Activated CD4-positive, alpha-beta memory T cell treated with anti-CD3 and anti-CD28 coated beads for 36 hours (primary cell): ENCODE results near the gene BICRA. TPM values are rescaled to one million over a fixed set of nuclear protein-coding genes. Genes with fewer than 3 reads are reported as not detected.

ENCODE experiments used
- CTCF ChIA-PET: fragments of 350-600 bp; sonication (Branson Sonifier 250); formaldehyde crosslinking; loops from one replicate; lab custom pipeline; 2021; ENCODE audit warnings: antibody characterized with exemption, inconsistent platforms; lab: Charles Lee
- POLR2A ChIA-PET: fragments of 350-600 bp; sonication (Branson Sonifier 250); formaldehyde crosslinking; loops from one replicate; lab custom pipeline; 2021; ENCODE audit warnings: antibody characterized with exemption; lab: Charles Lee
- DNase-seq: peaks from one replicate; pipeline ENCODE4 v3.0.0-alpha.2; 2020
- H3K27ac Mint-ChIP-seq: one replicate; pipeline ENCODE4 v1.8.0; 2021; ENCODE audit warnings: mixed read lengths
- H3K27me3 Mint-ChIP-seq: one replicate; pipeline ENCODE4 v1.8.0; 2021; ENCODE audit warnings: mixed read lengths
- H3K36me3 Mint-ChIP-seq: one replicate; pipeline ENCODE4 v1.8.0; 2021; ENCODE audit warnings: mixed read lengths
- H3K4me1 Mint-ChIP-seq: one replicate; pipeline ENCODE4 v1.8.0; 2021; ENCODE audit warnings: low read depth, mixed read lengths
- H3K4me3 Mint-ChIP-seq: one replicate; pipeline ENCODE4 v1.8.0; 2021; ENCODE audit warnings: mild to moderate bottlenecking, mixed read lengths
- H3K9me3 Mint-ChIP-seq: one replicate; pipeline ENCODE4 v1.8.0; 2021; ENCODE audit warnings: mixed read lengths
- intact Hi-C: fragments of 100-400 bp; cut with micrococcal nuclease; formaldehyde crosslinking; loops from one replicate; pipeline ENCODE4 v1.15.1; 2023
- total RNA-seq, 2 experiments: library from RNA; stranded (reverse); gene quantifications; one replicate each; pipeline ENCODE4 v1.2.3, GENCODE V29; 2021

Gene BICRA
- total RNA-seq, 2 experiments from 2014 or later = 11.9 to 14.0 TPM

GRCh38 chr19:47674548-47674947 lies 65.6 kb downstream of the BICRA start:
- intact Hi-C loops = no loop called here
- H3K4me3 Mint-ChIP-seq = no peak overlapping the region

GRCh38 chr19:47675271-47675670 lies 66.3 kb downstream of the BICRA start:
- POLR2A ChIA-PET = no interaction called here
- intact Hi-C loops = no loop called here
- DNase-seq = no peak
- Mint-ChIP-seq H3K27me3 (no peaks in the 10 kb centered on the region), H3K4me1 (no peaks in the 10 kb centered on the region), H3K27ac (no peak overlapping the region), H3K36me3 (peaks cover 7% of the 10 kb centered on the region), H3K9me3 (no peaks in the 10 kb centered on the region), H3K4me3 (no peak overlapping the region)
- CTCF ChIA-PET = no interaction called here

More at GRCh38 chr19:47674548-47674947, 65.6 kb downstream of the BICRA start:
- Mint-ChIP-seq H3K27me3 (no peaks in the 10 kb centered on the region), H3K9me3 (no peaks in the 10 kb centered on the region), H3K4me1 (no peaks in the 10 kb centered on the region), H3K36me3 (peaks cover 7% of the 10 kb centered on the region), H3K27ac (no peak overlapping the region)
- ChIA-PET POLR2A (no interaction called here), CTCF (interaction anchor here (1.0 kb wide), 1 partner anchor 13 kb away, joined by 3 read pairs; no protein-coding TSS in a partner anchor)
- DNase-seq = no peak

DNA sequence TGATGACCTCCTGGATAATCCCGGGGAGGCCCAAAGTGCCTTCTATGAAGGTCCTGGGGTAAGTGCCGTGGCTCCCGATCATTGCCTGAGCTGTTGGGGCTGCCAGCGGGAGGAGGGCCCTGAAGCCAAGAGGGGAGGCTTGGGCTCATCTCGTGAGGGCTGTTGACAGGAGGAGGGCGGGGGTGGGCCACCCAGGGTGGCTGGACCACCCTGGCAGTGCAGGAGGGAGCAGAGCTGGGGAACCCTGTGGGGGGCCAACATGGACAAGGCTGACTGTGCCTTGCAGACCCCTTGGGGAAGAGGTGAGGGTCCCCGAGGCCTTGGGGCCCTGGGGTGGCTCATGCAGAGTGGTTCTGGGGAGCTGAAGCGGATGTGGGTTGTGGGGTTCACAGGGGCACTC lies 66.9 kb downstream of the BICRA start:
- Mint-ChIP-seq H3K4me1 (no peaks in the 10 kb centered on the region), H3K27me3 (no peaks in the 10 kb centered on the region), H3K4me3 (no peak overlapping the region), H3K36me3 (peaks cover 7% of the 10 kb centered on the region), H3K27ac (no peak overlapping the region), H3K9me3 (no peaks in the 10 kb centered on the region)
- ChIA-PET POLR2A (no interaction called here), CTCF (no interaction called here)
- no peak for DNase-seq
- intact Hi-C loops = no loop called here

- Mint-ChIP-seq H3K27me3 (no peaks in the 10 kb centered on the region), H3K9me3 (no peaks in the 10 kb centered on the region), H3K4me3 (no peak overlapping the region), H3K27ac (no peak overlapping the region), H3K36me3 (peaks cover 10% of the 10 kb centered on the region), H3K4me1 (no peaks in the 10 kb centered on the region)
- CTCF ChIA-PET = interaction anchor here (0.8 kb wide), 1 partner anchor 240 kb away, joined by 3 read pairs; no protein-coding TSS in a partner anchor
- POLR2A ChIA-PET = no interaction called here
- intact Hi-C loops = no loop called here
- DNase-seq = no peak
These were observed 67.9 kb downstream of the BICRA start for GRCh38 chr19:47676811-47677210.

GRCh38 chr19:47679251-47679900 lies 70.4 kb downstream of the BICRA start:
- intact Hi-C loops = no loop called here
- Mint-ChIP-seq H3K36me3 (peaks cover 11% of the 10 kb centered on the region), H3K27ac (no peak overlapping the region), H3K4me1 (no peaks in the 10 kb centered on the region), H3K27me3 (no peaks in the 10 kb centered on the region), H3K4me3 (no peak overlapping the region), H3K9me3 (no peaks in the 10 kb centered on the region)
- ChIA-PET POLR2A (no interaction called here), CTCF (interaction anchor here (1.4 kb wide), 1 partner anchor 242 kb away, joined by 4 read pairs; no protein-coding TSS in a partner anchor)
- no peak for DNase-seq

DNA sequence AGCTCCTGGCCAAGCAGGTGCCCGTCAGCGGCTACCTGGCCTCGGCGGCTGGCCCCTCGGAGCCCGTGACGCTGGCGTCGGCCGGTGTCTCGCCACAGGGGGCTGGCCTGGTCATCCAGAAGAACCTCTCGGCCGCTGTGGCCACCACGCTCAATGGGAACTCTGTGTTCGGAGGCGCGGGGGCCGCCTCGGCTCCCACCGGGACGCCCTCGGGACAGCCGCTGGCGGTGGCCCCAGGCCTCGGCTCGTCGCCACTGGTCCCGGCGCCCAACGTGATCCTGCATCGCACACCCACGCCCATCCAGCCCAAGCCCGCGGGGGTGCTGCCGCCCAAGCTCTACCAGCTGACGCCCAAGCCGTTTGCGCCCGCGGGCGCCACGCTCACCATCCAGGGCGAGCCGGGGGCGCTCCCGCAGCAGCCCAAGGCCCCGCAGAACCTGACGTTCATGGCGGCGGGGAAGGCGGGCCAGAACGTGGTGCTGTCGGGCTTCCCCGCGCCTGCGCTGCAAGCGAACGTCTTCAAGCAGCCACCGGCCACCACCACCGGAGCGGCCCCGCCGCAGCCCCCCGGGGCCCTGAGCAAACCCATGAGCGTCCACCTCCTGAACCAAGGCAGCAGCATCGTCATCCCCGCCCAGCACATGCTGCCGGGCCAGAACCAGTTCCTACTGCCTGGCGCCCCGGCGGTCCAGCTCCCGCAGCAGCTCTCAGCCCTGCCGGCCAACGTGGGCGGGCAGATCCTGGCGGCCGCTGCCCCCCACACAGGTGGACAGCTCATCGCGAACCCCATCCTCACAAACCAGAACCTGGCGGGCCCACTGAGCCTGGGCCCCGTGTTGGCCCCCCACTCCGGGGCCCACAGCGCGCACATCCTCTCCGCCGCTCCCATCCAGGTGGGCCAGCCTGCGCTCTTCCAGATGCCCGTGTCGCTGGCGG lies 71.3 kb downstream of the BICRA start:
- H3K27ac Mint-ChIP-seq = no peak overlapping the region
- H3K9me3 Mint-ChIP-seq = no peaks in the 10 kb centered on the region
- H3K36me3 Mint-ChIP-seq = peaks cover 6% of the 10 kb centered on the region
- no peak overlapping the region for H3K4me3 Mint-ChIP-seq
- CTCF ChIA-PET = no interaction called here
- intact Hi-C loops = no loop called here
- POLR2A ChIA-PET = no interaction called here
- no peaks in the 10 kb centered on the region for H3K4me1 Mint-ChIP-seq
- DNase-seq = no peak
- H3K27me3 Mint-ChIP-seq = no peaks in the 10 kb centered on the region

DNA sequence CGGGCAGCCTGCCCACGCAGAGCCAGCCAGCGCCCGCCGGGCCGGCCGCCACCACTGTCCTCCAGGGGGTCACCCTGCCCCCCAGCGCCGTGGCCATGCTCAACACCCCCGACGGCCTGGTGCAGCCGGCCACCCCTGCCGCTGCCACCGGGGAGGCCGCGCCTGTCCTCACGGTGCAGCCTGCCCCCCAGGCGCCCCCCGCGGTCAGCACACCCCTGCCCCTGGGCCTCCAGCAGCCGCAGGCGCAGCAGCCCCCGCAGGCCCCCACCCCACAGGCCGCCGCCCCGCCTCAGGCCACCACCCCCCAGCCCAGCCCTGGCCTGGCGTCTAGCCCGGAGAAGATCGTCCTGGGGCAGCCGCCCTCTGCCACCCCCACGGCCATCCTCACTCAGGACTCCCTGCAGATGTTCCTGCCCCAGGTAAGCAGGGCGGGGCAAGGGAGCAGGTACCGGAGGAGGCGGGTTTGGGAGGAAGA lies 72.0 kb downstream of the BICRA start:
- Mint-ChIP-seq H3K27ac (no peak overlapping the region), H3K9me3 (no peaks in the 10 kb centered on the region), H3K4me3 (no peak overlapping the region), H3K4me1 (no peaks in the 10 kb centered on the region), H3K27me3 (no peaks in the 10 kb centered on the region), H3K36me3 (peaks cover 6% of the 10 kb centered on the region)
- intact Hi-C loops = no loop called here
- ChIA-PET POLR2A (no interaction called here), CTCF (no interaction called here)
- no peak for DNase-seq

- DNase-seq = no peak
- CTCF ChIA-PET = no interaction called here
- Mint-ChIP-seq H3K27me3 (no peaks in the 10 kb centered on the region), H3K4me1 (no peaks in the 10 kb centered on the region), H3K9me3 (no peaks in the 10 kb centered on the region), H3K4me3 (no peak overlapping the region), H3K27ac (no peak overlapping the region), H3K36me3 (peaks cover 6% of the 10 kb centered on the region)
- POLR2A ChIA-PET = no interaction called here
- intact Hi-C loops = no loop called here
These were observed 72.5 kb downstream of the BICRA start for GRCh38 chr19:47681388-47681787.

DNA sequence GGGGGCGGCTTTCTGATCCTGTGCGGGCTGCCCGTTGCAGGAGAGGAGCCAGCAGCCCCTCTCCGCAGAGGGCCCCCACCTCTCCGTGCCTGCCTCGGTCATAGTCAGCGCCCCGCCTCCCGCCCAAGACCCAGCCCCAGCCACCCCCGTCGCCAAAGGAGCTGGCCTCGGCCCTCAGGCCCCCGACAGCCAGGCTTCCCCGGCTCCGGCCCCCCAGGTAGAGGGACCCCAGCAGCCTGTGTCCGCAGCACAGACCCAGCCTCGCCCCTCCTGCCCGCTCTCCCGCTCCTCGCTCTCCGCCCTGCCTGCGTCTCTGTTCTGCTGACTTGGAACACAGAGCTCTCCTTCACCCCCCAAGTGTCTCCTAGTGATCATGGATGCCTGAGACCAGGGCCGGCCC lies 73.0 kb downstream of the BICRA start:
- Mint-ChIP-seq H3K4me1 (no peaks in the 10 kb centered on the region), H3K9me3 (no peaks in the 10 kb centered on the region), H3K4me3 (no peak overlapping the region), H3K27me3 (no peaks in the 10 kb centered on the region), H3K36me3 (peaks cover 6% of the 10 kb centered on the region), H3K27ac (no peak overlapping the region)
- ChIA-PET POLR2A (no interaction called here), CTCF (interaction anchor here (1.6 kb wide), 1 partner anchor 17 kb away, joined by 5 read pairs; no protein-coding TSS in a partner anchor)
- DNase-seq = no peak
- intact Hi-C loops = no loop called here

DNA sequence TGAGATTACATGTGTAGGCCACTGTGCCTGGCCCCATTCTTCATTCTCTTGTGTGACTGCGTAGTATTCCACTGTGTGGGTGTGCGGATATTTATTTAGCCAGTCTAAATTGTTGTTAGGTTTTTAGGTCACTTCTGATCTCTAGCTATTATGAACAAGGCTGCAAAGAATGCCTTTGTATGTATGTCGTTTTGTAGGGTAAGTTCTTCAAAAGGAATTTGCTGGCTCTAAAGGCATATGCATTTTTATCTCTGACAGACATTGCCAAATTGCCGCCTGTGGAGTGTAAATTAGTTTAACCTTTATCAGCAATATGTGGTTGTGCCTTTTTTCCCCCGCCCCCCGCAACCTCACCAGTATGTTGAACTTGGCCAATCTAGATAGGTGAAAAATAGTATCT lies 74.0 kb downstream of the BICRA start:
- Mint-ChIP-seq H3K4me3 (no peak overlapping the region), H3K36me3 (peaks cover 5% of the 10 kb centered on the region), H3K9me3 (no peaks in the 10 kb centered on the region), H3K4me1 (no peaks in the 10 kb centered on the region), H3K27ac (no peak overlapping the region), H3K27me3 (no peaks in the 10 kb centered on the region)
- ChIA-PET POLR2A (no interaction called here), CTCF (interaction anchor here (1.6 kb wide), 1 partner anchor 16 kb away, joined by 5 read pairs; no protein-coding TSS in a partner anchor)
- no peak for DNase-seq
- intact Hi-C loops = no loop called here

GRCh38 chr19:47686679-47687450 lies 77.9 kb downstream of the BICRA start:
- intact Hi-C loops = no loop called here
- POLR2A ChIA-PET = no interaction called here
- CTCF ChIA-PET = interaction anchor here (0.7 to 1.8 kb wide), 4 partner anchors 11 to 47 kb away, joined by 3 to 5 read pairs (median 4); no protein-coding TSS in a partner anchor

More at GRCh38 chr19:47686679-47687450, 77.9 kb downstream of the BICRA start:
- Mint-ChIP-seq H3K4me1 (no peaks in the 10 kb centered on the region), H3K36me3 (peaks cover 2% of the 10 kb centered on the region), H3K9me3 (no peaks in the 10 kb centered on the region), H3K4me3 (no peak overlapping the region), H3K27me3 (no peaks in the 10 kb centered on the region), H3K27ac (no peak overlapping the region)
- DNase-seq = no peak
